HG02840 (cell line): ENCODE measurements around the gene GNAS.

Experiments used
- ATAC-seq: cut with Tn5 transposase; IDR thresholded peaks from one replicate; pipeline ENCODE4 v1.9.1; 2021; ENCODE audit warnings: mild to moderate bottlenecking, moderate library complexity, moderate number of reproducible peaks; ENCODE audit not compliant: unreplicated experiment, low FRiP score

Gene GNAS

GRCh38 chr20:58877976-58878360 is 25.5 kb downstream of the GNAS start:
- no peak for ATAC-seq

GRCh38 chr20:58878399-58878798 is 25.9 kb downstream of the GNAS start:
- ATAC-seq, result no peak

- no peak for ATAC-seq
Measured at GRCh38 chr20:58880441-58880840, 27.9 kb downstream of the GNAS start.

- ATAC-seq, result no peak
Measured at GRCh38 chr20:58880994-58881752, 28.7 kb downstream of the GNAS start.

- no peak for ATAC-seq
Measured at GRCh38 chr20:58882704-58883089, 30.2 kb downstream of the GNAS start.

GRCh38 chr20:58883241-58883691 is 30.8 kb downstream of the GNAS start:
- ATAC-seq, result no peak

GRCh38 chr20:58884966-58885365 is 32.5 kb downstream of the GNAS start:
- ATAC-seq, result no peak

- ATAC-seq, result no peak
Measured at GRCh38 chr20:58886546-58886945, 34.0 kb downstream of the GNAS start.

- no peak for ATAC-seq
Measured at GRCh38 chr20:58888103-58888502, 35.6 kb downstream of the GNAS start.

GRCh38 chr20:58888521-58889333 is 36.2 kb downstream of the GNAS start:
- ATAC-seq, result peak; percentile 32

GRCh38 chr20:58889334-58889760 is 36.8 kb downstream of the GNAS start:
- no peak for ATAC-seq

GRCh38 chr20:58889798-58890517 is 37.4 kb downstream of the GNAS start:
- ATAC-seq, result peak; percentile 2

GRCh38 chr20:58890518-58891085 is 38.1 kb downstream of the GNAS start:
- ATAC-seq, result peak; percentile 29

GRCh38 chr20:58891086-58891717 is 38.7 kb downstream of the GNAS start:
- peak; percentile 19 for ATAC-seq

- ATAC-seq, result peak; percentile 5
Measured at GRCh38 chr20:58891718-58892140, 39.2 kb downstream of the GNAS start.

- peak; percentile 6 for ATAC-seq
Measured at GRCh38 chr20:58892141-58892931, 39.8 kb downstream of the GNAS start.

GRCh38 chr20:58892932-58893224 is 40.4 kb downstream of the GNAS start:
- ATAC-seq, result no peak

- no peak for ATAC-seq
Measured at GRCh38 chr20:58893355-58894120, 41.0 kb downstream of the GNAS start.
